ENCODE data around the gene PDPK1. TPM values are rescaled to one million over a fixed set of nuclear protein-coding genes. Genes with fewer than 3 reads are reported as not detected.
"Not testable (repeated sequence)": the region's sequence is repeated elsewhere in the genome, so short reads cannot be mapped to it uniquely, and the experiment has no call there.

The PDPK1 gene
- total RNA-seq, 2 experiments from 2014 or later, result 43.5 to 45.2 TPM

DNA sequence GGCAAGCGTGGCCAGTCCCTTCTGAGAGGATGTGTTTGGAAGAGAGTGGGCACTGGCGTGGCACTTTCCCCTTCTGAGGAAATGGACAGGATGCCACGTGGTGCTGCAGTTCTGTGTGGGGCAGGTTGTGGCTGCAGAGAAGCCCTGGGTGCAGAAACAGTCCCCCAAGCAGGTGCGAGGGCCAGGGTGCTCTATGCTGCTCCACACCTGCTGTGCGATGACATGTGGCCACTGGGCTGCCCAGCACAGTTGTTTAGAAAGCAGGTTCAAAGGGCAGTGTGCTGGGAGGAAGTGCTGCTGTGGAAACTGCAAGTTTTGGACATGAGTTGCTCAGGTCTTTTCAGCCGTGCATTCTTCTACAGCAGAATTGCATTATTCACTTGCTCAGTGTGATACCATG is 3.6 kb downstream of the PDPK1 start:
- DNase-seq, H3K9me3 Mint-ChIP-seq, POLR2A ChIA-PET, H3K4me3 Mint-ChIP-seq, H3K27me3 Mint-ChIP-seq, H3K27ac Mint-ChIP-seq, CTCF ChIA-PET: not testable (repeated sequence)
- Mint-ChIP-seq H3K36me3 (ENCODE audit: low read depth) (peaks cover 13% of the 10 kb centered on the region), H3K4me1 (peaks cover 36% of the 10 kb centered on the region)

DNA sequence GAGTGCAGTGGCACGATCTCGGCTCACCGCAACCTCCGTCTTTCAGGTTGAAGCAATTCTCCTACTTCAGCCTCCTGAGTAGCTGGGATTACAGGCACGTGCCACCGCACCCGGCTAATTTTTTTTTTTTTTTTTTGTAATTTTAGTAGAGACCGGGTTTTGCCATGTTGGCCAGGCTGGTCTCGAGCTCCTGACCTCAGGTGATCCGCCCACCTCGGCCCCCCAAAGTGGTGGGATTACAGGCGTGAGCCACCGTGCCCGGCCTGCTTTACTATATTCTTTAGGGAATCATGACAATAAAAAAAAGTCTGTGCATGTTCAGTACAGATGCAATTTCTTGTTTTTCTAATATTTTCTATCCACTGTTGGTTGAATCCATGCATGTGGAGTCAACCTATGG is 6.0 kb downstream of the PDPK1 start:
- CTCF ChIA-PET, POLR2A ChIA-PET, H3K27ac Mint-ChIP-seq: not testable (repeated sequence)

GRCh38 chr16:2550283-2550878 is 12.6 kb downstream of the PDPK1 start:
- H3K27me3 Mint-ChIP-seq; H3K27ac Mint-ChIP-seq; H3K9me3 Mint-ChIP-seq; H3K4me3 Mint-ChIP-seq; H3K4me1 Mint-ChIP-seq; CTCF ChIA-PET; POLR2A ChIA-PET; DNase-seq; H3K36me3 Mint-ChIP-seq (ENCODE audit: low read depth): not testable (repeated sequence)

More for the DNA sequence above, 6.0 kb downstream of the PDPK1 start:
- not testable (repeated sequence) for H3K27me3 Mint-ChIP-seq, DNase-seq, H3K4me3 Mint-ChIP-seq, H3K9me3 Mint-ChIP-seq
- peaks cover 27% of the 10 kb centered on the region for H3K4me1 Mint-ChIP-seq
- H3K36me3 Mint-ChIP-seq (ENCODE audit: low read depth), result peaks cover 11% of the 10 kb centered on the region

DNA sequence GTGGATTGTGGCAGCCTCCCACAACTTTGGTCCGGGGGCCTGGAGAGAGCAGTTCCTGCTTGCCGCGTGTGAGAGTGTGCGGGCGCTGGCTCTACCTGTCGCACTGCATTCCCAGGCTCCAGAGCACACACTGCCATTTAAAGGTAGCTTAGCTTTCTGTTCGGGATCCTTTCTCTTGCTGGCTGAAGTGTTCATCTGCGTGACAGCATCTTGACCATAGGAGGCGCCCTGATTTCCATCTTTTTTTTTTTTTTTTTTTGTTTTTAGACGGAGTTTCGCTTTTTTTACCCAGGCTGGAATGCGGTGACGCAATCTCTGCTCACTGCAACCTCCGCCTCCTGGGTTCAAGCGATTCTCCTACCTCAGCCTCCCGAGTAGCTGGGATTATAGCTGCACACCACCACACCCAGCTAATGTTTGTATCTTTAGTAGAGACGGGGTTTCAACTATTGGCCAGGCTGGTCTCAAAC is 13.6 kb downstream of the PDPK1 start:
- H3K27ac Mint-ChIP-seq; H3K27me3 Mint-ChIP-seq; H3K36me3 Mint-ChIP-seq (ENCODE audit: low read depth); DNase-seq; H3K4me3 Mint-ChIP-seq; H3K9me3 Mint-ChIP-seq; H3K4me1 Mint-ChIP-seq; POLR2A ChIA-PET: not testable (repeated sequence)
- CTCF ChIA-PET, result interaction anchor here (0.6 kb wide), 1 partner anchor 459 kb away, joined by 5 read pairs; no protein-coding TSS in a partner anchor

- H3K9me3 Mint-ChIP-seq; POLR2A ChIA-PET; H3K36me3 Mint-ChIP-seq (ENCODE audit: low read depth); H3K27ac Mint-ChIP-seq; DNase-seq; H3K27me3 Mint-ChIP-seq; H3K4me1 Mint-ChIP-seq; H3K4me3 Mint-ChIP-seq; CTCF ChIA-PET: not testable (repeated sequence)
Measured at GRCh38 chr16:2554709-2555425, 17.0 kb downstream of the PDPK1 start.

DNA sequence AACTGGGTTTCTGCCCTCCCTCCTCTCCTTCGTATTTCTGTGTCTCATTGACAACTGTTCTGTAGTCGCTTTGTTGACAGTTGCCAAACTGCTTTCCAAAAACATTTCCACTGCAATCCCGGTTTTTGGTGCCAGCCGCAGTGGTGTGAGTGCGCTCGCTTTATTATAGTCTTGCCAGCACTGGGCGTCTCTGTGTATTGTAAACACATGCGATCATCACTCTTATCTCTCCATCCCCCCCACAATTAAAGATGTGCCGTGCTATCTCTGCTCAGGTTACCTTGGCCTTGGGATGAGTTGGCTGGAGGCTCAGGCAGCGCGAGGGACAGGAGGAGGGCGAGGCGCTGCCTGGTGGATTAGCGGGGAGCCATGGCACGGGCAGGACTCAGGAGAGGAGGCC is 19.3 kb downstream of the PDPK1 start:
- H3K4me3 Mint-ChIP-seq; CTCF ChIA-PET; H3K4me1 Mint-ChIP-seq; H3K27ac Mint-ChIP-seq; POLR2A ChIA-PET; H3K27me3 Mint-ChIP-seq; DNase-seq; H3K9me3 Mint-ChIP-seq; H3K36me3 Mint-ChIP-seq (ENCODE audit: low read depth): not testable (repeated sequence)

DNA sequence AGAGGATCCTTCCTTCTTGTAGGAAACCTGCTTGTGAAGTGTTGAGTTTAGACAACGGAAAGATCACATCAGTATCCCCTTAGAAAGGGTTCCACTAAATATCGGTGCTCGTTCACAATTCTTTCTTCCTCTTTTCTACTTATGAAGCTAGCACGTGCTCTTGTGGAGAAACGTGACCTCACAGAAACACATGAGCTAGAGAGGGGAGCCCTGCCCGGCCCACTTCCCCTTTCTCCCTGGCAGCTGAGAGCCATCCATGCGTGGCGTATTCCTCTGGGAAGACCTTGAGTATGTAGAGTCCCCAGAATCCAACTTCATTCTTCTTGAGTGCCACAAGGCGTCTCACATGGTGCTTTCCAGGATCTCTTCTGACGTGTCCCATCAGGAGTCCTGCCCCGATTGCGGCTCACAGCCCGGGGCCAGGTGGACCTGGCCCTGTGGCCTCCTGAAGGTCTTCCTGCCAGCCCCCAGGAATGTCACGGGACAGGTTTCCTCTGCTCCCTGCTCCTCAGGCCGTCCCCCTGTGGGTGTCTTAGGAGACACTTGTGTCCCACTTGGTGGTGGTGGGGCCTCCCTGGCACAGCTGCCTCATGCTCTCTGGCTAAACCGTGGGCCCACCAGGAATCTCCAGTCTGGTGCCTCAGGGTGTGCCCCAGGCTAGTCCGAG is 22.4 kb downstream of the PDPK1 start:
- DNase-seq; H3K4me1 Mint-ChIP-seq; CTCF ChIA-PET; H3K36me3 Mint-ChIP-seq (ENCODE audit: low read depth); H3K27me3 Mint-ChIP-seq; H3K4me3 Mint-ChIP-seq; H3K9me3 Mint-ChIP-seq; POLR2A ChIA-PET; H3K27ac Mint-ChIP-seq: not testable (repeated sequence)

- CTCF ChIA-PET; H3K9me3 Mint-ChIP-seq; H3K27ac Mint-ChIP-seq; H3K4me3 Mint-ChIP-seq; H3K36me3 Mint-ChIP-seq (ENCODE audit: low read depth); H3K27me3 Mint-ChIP-seq; H3K4me1 Mint-ChIP-seq; POLR2A ChIA-PET: not testable (repeated sequence)
- peak; percentile 70 for DNase-seq
Measured at GRCh38 chr16:2560798-2561133, 22.9 kb downstream of the PDPK1 start.

- DNase-seq; POLR2A ChIA-PET; H3K36me3 Mint-ChIP-seq (ENCODE audit: low read depth); H3K4me3 Mint-ChIP-seq; H3K9me3 Mint-ChIP-seq; H3K4me1 Mint-ChIP-seq; CTCF ChIA-PET; H3K27me3 Mint-ChIP-seq; H3K27ac Mint-ChIP-seq: not testable (repeated sequence)
Measured at GRCh38 chr16:2567506-2567905, 29.7 kb downstream of the PDPK1 start.

DNA sequence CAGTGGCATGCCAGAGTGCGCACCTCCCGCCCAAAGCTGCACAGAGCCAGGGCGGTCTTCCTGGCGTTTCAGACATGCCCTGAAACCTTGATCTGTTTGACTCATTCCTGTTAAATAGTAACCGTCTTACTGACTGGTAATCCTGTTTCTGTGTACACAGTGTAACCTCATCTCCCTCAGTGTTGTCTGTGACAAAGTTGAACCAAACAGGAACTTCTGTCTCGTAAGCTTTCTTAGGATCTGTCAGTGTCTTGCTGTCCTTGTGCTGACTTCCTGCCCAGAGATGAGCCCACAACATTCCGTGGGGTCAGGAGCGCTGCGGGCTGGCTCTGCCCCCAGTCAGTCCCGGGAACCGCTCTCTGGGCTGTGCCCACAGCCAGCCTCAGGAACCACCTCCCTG is 30.8 kb downstream of the PDPK1 start:
- POLR2A ChIA-PET; CTCF ChIA-PET; H3K36me3 Mint-ChIP-seq (ENCODE audit: low read depth); H3K27me3 Mint-ChIP-seq; H3K4me3 Mint-ChIP-seq; H3K4me1 Mint-ChIP-seq; H3K27ac Mint-ChIP-seq; DNase-seq; H3K9me3 Mint-ChIP-seq: not testable (repeated sequence)

DNA sequence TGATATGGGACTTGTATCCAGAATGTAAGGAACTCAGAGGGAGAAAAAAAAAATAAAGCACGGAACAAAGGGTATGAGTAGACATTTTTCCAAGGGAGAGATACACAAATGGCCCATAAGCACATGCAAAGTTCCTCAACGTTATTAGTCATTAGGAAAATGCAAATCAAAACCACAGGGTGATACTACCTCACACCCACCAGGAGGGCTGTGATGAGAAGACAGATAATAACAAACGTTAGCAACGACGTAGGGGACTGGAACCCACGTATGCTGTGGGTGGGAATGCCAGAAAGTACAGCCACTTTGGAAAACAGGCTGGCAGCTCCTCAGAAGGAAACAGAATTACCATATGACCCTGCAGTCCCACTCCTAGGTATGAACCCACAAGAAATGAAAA is 34.9 kb downstream of the PDPK1 start:
- H3K9me3 Mint-ChIP-seq; H3K4me1 Mint-ChIP-seq; POLR2A ChIA-PET; DNase-seq; H3K36me3 Mint-ChIP-seq (ENCODE audit: low read depth); CTCF ChIA-PET; H3K27me3 Mint-ChIP-seq; H3K27ac Mint-ChIP-seq; H3K4me3 Mint-ChIP-seq: not testable (repeated sequence)

DNA sequence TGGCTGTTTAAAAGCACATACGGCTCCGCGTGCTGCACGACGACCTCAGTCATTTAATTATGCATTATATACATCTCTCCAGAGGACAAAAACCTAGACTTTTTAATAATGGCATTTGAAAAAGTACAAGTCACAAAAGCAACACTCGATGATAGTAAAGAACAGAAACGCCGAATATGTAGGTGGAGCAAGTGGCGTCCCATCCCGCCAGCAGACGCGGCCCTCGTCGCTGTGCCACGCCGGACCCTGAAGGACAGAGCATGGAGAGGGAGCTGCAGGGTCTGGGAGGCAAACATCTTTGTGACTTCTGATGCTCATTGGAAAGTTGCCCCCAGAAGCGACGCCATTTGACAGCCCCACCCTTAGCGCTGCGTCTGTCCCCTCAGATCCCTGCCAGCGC is 38.0 kb downstream of the PDPK1 start:
- POLR2A ChIA-PET; H3K4me3 Mint-ChIP-seq; DNase-seq; CTCF ChIA-PET; H3K27ac Mint-ChIP-seq; H3K9me3 Mint-ChIP-seq; H3K4me1 Mint-ChIP-seq; H3K36me3 Mint-ChIP-seq (ENCODE audit: low read depth); H3K27me3 Mint-ChIP-seq: not testable (repeated sequence)

DNA sequence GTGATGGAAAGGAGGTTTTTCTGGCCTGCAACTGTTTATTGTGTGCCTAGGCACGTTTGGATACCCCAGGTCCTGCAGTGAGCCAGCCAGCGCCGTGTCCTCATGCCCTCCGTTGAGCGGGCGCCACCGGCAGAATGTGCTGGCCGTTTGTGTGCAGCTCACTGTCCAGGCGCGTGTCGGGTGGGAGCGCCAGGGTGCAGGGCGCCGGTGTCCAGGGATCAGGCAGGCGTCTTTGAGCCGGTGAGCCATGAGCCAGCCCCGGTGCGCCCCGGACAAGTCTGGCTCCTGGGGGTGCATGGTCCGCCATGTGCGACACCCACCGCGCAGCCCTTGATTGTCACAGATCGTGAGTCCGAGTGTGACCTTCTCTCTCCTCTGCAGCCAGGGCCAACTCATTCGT is 39.2 kb downstream of the PDPK1 start:
- H3K9me3 Mint-ChIP-seq; H3K36me3 Mint-ChIP-seq (ENCODE audit: low read depth); DNase-seq; H3K4me1 Mint-ChIP-seq; H3K4me3 Mint-ChIP-seq; H3K27ac Mint-ChIP-seq; POLR2A ChIA-PET; H3K27me3 Mint-ChIP-seq; CTCF ChIA-PET: not testable (repeated sequence)

- H3K4me3 Mint-ChIP-seq; H3K9me3 Mint-ChIP-seq; DNase-seq; H3K4me1 Mint-ChIP-seq; POLR2A ChIA-PET; H3K27me3 Mint-ChIP-seq; H3K27ac Mint-ChIP-seq; CTCF ChIA-PET; H3K36me3 Mint-ChIP-seq (ENCODE audit: low read depth): not testable (repeated sequence)
Measured at GRCh38 chr16:2578905-2579304, 41.1 kb downstream of the PDPK1 start.

Data from activated CD4-positive, alpha-beta memory T cell treated with anti-CD3 and anti-CD28 coated beads, Interleukin-2, amount 10 ng/mL, durations not matched to agents 7 days and 5 days (primary cell).